HepG2 (cell line): ENCODE measurements around the gene B3GAT3. TPM values are rescaled to one million over a fixed set of nuclear protein-coding genes. Genes with fewer than 3 reads are reported as not detected.

Source experiments
- ATAC-seq: fragments of 200-7000 bp; cut with Tn5 transposase; 3 replicates; pipeline ENCODE4 v1.9.1; 2020; ENCODE audit warnings: mild to moderate bottlenecking, moderate library complexity
- BruUV-seq: library from RNA; stranded (reverse); fragments of 400-500 nt; replicated peaks from 2 replicates; lab custom pipeline; 2021; lab: Mats Ljungman, UMichigan
- CTCF ChIA-PET: fragments of 300-600 bp; formaldehyde crosslinking; extraction: SDS; loops from one replicate; lab custom pipeline; 2021; ENCODE audit warnings: low total read pairs, inconsistent platforms, low intra/inter-chr PET ratio; lab: Yijun Ruan, JAX
- POLR2A ChIA-PET: fragments of 350-600 bp; sonication (Branson Sonifier 250); formaldehyde crosslinking; loops from one replicate; lab custom pipeline; 2020; ENCODE audit warnings: antibody characterized with exemption, inconsistent platforms; lab: Yijun Ruan, JAX
- DNase-seq: peaks from one replicate; pipeline ENCODE4 v3.0.0-alpha.2; 2015; ENCODE audit warnings: low spot score
- FAIRE-seq: peaks from 3 replicates; lab custom pipeline; 2011; peaks lifted over from hg19 to GRCh38; lab: Jason Lieb, UNC
- H2AFZ ChIP-seq: one replicate; pipeline ENCODE4 v1.6.1; 2011; ENCODE audit warnings: low read length, inconsistent platforms
- H3K27ac ChIP-seq: fragments of 300-600 bp; 3 replicates; pipeline ENCODE4 v1.8.0; 2011; ENCODE audit warnings: mixed run types, mild to moderate bottlenecking, mixed read lengths, low read length, inconsistent platforms; ENCODE audit not compliant: insufficient read depth; ENCODE audit errors: extremely low read length
- H3K27me3 ChIP-seq, 2 experiments: fragments of 200-600 bp in 1 of 2; 2 replicates in 1 of 2; 3 replicates in 1 of 2; pipeline versions ENCODE4 v1.6.0 to v1.8.0; 2011; ENCODE audit warnings: low read length in 2 of 2, mild to moderate bottlenecking in 2 of 2, moderate library complexity in 2 of 2, inconsistent platforms in 1 of 2; ENCODE audit not compliant: insufficient read depth in 2 of 2, control insufficient read depth in 1 of 2
- H3K36me3 ChIP-seq, 2 experiments: fragments of 200-600 bp in 1 of 2; replicated peaks in 1 of 2; 2 replicates in 1 of 2; 3 replicates in 1 of 2; pipeline versions ENCODE4 v1.5.1 to v1.8.0; 2011; ENCODE audit warnings: low read length in 2 of 2, inconsistent platforms in 1 of 2; ENCODE audit not compliant: insufficient read depth in 2 of 2, control insufficient read depth in 1 of 2
- H3K4me1 ChIP-seq: 2 replicates; pipeline ENCODE4 v1.5.1; 2012; ENCODE audit warnings: low read length, inconsistent platforms; ENCODE audit not compliant: insufficient read depth
- H3K4me2 ChIP-seq: 2 replicates; pipeline ENCODE4 v1.6.0; 2011; ENCODE audit warnings: low read depth, low read length, inconsistent platforms
- H3K4me3 ChIP-seq, 3 experiments: fragments of 200-600 bp in 1 of 3; sonication (generic), shearing (Covaris generic) in 1 of 3; replicated peaks in 1 of 3; 2 replicates each; pipeline ENCODE4 v1.5.1; 2011 to 2016; ENCODE audit warnings: low read length in 3 of 3, inconsistent platforms in 2 of 3, low read depth in 2 of 3, mild to moderate bottlenecking in 2 of 3, control low read depth in 1 of 3, mixed read lengths in 1 of 3; ENCODE audit not compliant: insufficient read depth in 1 of 3
- H3K79me2 ChIP-seq: one replicate; pipeline ENCODE4 v1.6.1; 2011; ENCODE audit warnings: low read length, inconsistent platforms; ENCODE audit not compliant: insufficient read depth
- H3K9ac ChIP-seq: 2 replicates; pipeline ENCODE4 v1.6.0; 2011; ENCODE audit warnings: mild to moderate bottlenecking, low read depth, low read length, inconsistent platforms; ENCODE audit not compliant: insufficient read depth
- H3K9me3 ChIP-seq: 2 replicates; pipeline ENCODE4 v1.5.1; 2012; ENCODE audit warnings: mild to moderate bottlenecking, low read length
- H4K20me1 ChIP-seq: 2 replicates; pipeline ENCODE4 v1.6.0; 2011; ENCODE audit warnings: inconsistent platforms, mild to moderate bottlenecking, low read length, moderate library complexity; ENCODE audit not compliant: insufficient read depth
- AGO2 ChIP-seq: fragments of 200-400 bp; formaldehyde crosslinking; optimal IDR thresholded peaks from 2 replicates; pipeline ENCODE3; 2017; ENCODE audit warnings: mild to moderate bottlenecking, low read depth, low read length, moderate library complexity
- POLR2AphosphoS5 ChIP-seq: IDR thresholded peaks from 2 replicates; pipeline ENCODE4 v1.6.1; 2012; ENCODE audit warnings: low read depth, low read length
- ZC3H13 ChIP-seq: sonication (generic); formaldehyde crosslinking; IDR thresholded peaks from 2 replicates; pipeline ENCODE4 v1.8.1; 2023; ENCODE audit warnings: mild to moderate bottlenecking, missing genetic modification reagents, moderate library complexity
- ZSCAN20 ChIP-seq: sonication (generic); formaldehyde crosslinking; IDR thresholded peaks from 2 replicates; pipeline ENCODE4 v1.4.0; 2020; ENCODE audit warnings: missing genetic modification reagents, mild to moderate bottlenecking, borderline replicate concordance
- WGBS: methylation state at CpG from one replicate; pipeline ENCODE4 v1.1.6; 2017; ENCODE audit warnings: low lambda C conversion rate; 5-methylcytosine and 5-hydroxymethylcytosine counted together
- in situ Hi-C: cut with HindIII; loops from 2 replicates; pipeline ENCODE4 v1.10.0; 2017; ENCODE audit warnings: low pct_unique_long_range_greater_than_20kb; ENCODE audit not compliant: extremely low pct_ligation_motif_present
- intact Hi-C: fragments of 100-400 bp; cut with micrococcal nuclease; formaldehyde crosslinking; loops from one replicate; pipeline ENCODE4 v1.10.0; 2022; ENCODE audit not compliant: unreplicated experiment
- polyA plus RNA-seq, 8 experiments: library from polyadenylated mRNA; depleted of rRNA in 3 of 8; stranded (reverse) in 7 of 8; unstranded in 1 of 8; fragments of >200 nt; fragmentation: Illumina TruSeq in 4 of 8; extraction: Trizol in 4 of 8; gene quantifications; 2 replicates each; pipeline versions ENCODE4 v1.2.1 to v1.2.3, GENCODE V29; 2011 to 2016; ENCODE audit warnings: low read depth in 4 of 8, missing spikeins in 1 of 8, mixed read lengths in 1 of 8; ENCODE audit not compliant: insufficient read depth in 1 of 8
- total RNA-seq, 5 experiments: library from RNA; depleted of rRNA; stranded (reverse); fragments of >200 nt; fragmentation: Illumina TruSeq; extraction: Trizol; gene quantifications; 2 replicates each; pipeline ENCODE4 v1.2.3, GENCODE V29; 2016; ENCODE audit warnings: low read depth in 1 of 5

Gene B3GAT3
- total and polyA plus RNA-seq, 2 of the 13 experiments (the other 11 are each of a cell fraction or from before 2014, with no cell fraction given) = 21.3 to 26.1 TPM

- H3K27me3 ChIP-seq = no peaks in the 10 kb centered on the region
- no peak overlapping the region for H3K27ac ChIP-seq
- H3K36me3 ChIP-seq = peaks cover 4 to 20% of the 10 kb centered on the region in 2 experiments; a peak in 3 of 5 replicates
- no peaks in the 10 kb centered on the region for H3K9me3 ChIP-seq
- no peak for ATAC-seq
- BruUV-seq = no TSS peak
- no peak overlapping the region for H3K4me3 ChIP-seq
- intact Hi-C loops (no loop called here), in situ Hi-C loops (no loop called here)
- WGBS = 93% methylated on average over 8 of the region's 11 CpGs
- no peak overlapping the region for H2AFZ ChIP-seq
- H3K79me2 ChIP-seq = peaks cover 43% of the 10 kb centered on the region
- no peak overlapping the region for H3K9ac ChIP-seq
- CTCF ChIA-PET = no interaction called here
- FAIRE-seq = no peak
- no peak for TF ChIP-seq ZSCAN20
- 0 out of 2 replicates have a peak, but pooled peaks have one; percentile 21 for TF ChIP-seq ZC3H13
- peak; percentile 3 for TF ChIP-seq AGO2
- peaks cover 43% of the 10 kb centered on the region for H3K4me1 ChIP-seq
- no peak for DNase-seq
- H3K4me2 ChIP-seq = no peak overlapping the region
- POLR2A ChIA-PET = interaction anchor here (0.9 to 5.0 kb wide), 7 partner anchors 16 to 224 kb away, joined by 3 to 53 read pairs (median 4); partner anchors contain the start of genes B3GAT3, C11orf98, CSKMT and EEF1G
- peaks cover 8% of the 10 kb centered on the region for H4K20me1 ChIP-seq
Observed at GRCh38 chr11:62648967-62649364, 27.2 kb upstream of the B3GAT3 start.

GRCh38 chr11:62648185-62648966, 26.6 kb upstream of the B3GAT3 start:
- no peak overlapping the region for H3K27ac ChIP-seq
- intact Hi-C loops (no loop called here), in situ Hi-C loops (no loop called here)
- peaks cover 45% of the 10 kb centered on the region for H3K4me1 ChIP-seq
- H3K9me3 ChIP-seq = no peaks in the 10 kb centered on the region
- no peak overlapping the region for H3K9ac ChIP-seq
- H3K4me2 ChIP-seq = no peak overlapping the region
- ATAC-seq = no peak
- ChIA-PET CTCF (no interaction called here), POLR2A (interaction anchor here (0.9 to 5.0 kb wide), 7 partner anchors 17 to 224 kb away, joined by 3 to 53 read pairs (median 4); partner anchors contain the start of genes B3GAT3, C11orf98, CSKMT and EEF1G)
- peaks cover 4 to 24% of the 10 kb centered on the region in 2 experiments; a peak in 3 of 5 replicates for H3K36me3 ChIP-seq
- H3K4me3 ChIP-seq = no peak overlapping the region
- H3K79me2 ChIP-seq = peaks cover 46% of the 10 kb centered on the region
- TF ChIP-seq POLR2AphosphoS5 (no peak), AGO2 (peak; percentile 58)
- FAIRE-seq = no peak
- H3K27me3 ChIP-seq = no peaks in the 10 kb centered on the region
- no peak overlapping the region for H2AFZ ChIP-seq
- BruUV-seq = no TSS peak
- DNase-seq = no peak
- peaks cover 8% of the 10 kb centered on the region for H4K20me1 ChIP-seq
- WGBS = 91% methylated on average over 4 of the region's 24 CpGs
